A549 (cell line): ENCODE measurements around the gene MNS1.

Experiments
- BHLHE40 ChIP-seq: IDR thresholded peaks from 2 replicates; pipeline ENCODE4 v1.6.1; 2012; ENCODE audit warnings: low read depth, low read length, inconsistent platforms
- CHD2 ChIP-seq: fragments of 150-350 bp; IDR thresholded peaks from 2 replicates; pipeline ENCODE4 v1.6.1; 2014; ENCODE audit warnings: low read length; ENCODE audit not compliant: partially characterized antibody
- KDM1A ChIP-seq: fragments of 200-600 bp; sonication (generic); IDR thresholded peaks from 2 replicates; pipeline ENCODE4 v1.6.1; 2016; ENCODE audit warnings: low read depth, mild to moderate bottlenecking
- PHF8 ChIP-seq: fragments of 200-600 bp; sonication (generic); IDR thresholded peaks from 2 replicates; pipeline ENCODE4 v1.6.1; 2016; ENCODE audit warnings: low read depth, mild to moderate bottlenecking, antibody characterized with exemption, moderate library complexity, borderline replicate concordance
- POLR2A ChIP-seq: IDR thresholded peaks from 2 replicates; pipeline ENCODE4 v1.6.1; 2012; ENCODE audit warnings: mild to moderate bottlenecking, low read length
- RNF2 ChIP-seq: fragments of 200-600 bp; sonication (generic); IDR thresholded peaks from 2 replicates; pipeline ENCODE4 v1.6.1; 2016; ENCODE audit warnings: low read depth, mild to moderate bottlenecking, antibody characterized with exemption, moderate library complexity, borderline replicate concordance
- SMC3 ChIP-seq: fragments of >200 bp; sonication (Bioruptor Twin); formaldehyde crosslinking; IDR thresholded peaks from 3 replicates; pipeline ENCODE4 v1.6.1; 2018; ENCODE audit warnings: inconsistent platforms
- TF ChIP-seq, protein P1 (sequence below): fragments of >200 bp; sonication (Bioruptor Twin); formaldehyde crosslinking; IDR thresholded peaks from 3 replicates; pipeline ENCODE4 v1.5.1; 2016
- TF ChIP-seq, protein P2 (sequence below): IDR thresholded peaks from 2 replicates; pipeline ENCODE4 v1.6.1; 2012; ENCODE audit warnings: low read depth, borderline replicate concordance
- TF ChIP-seq, protein P3 (sequence below): fragments of 250-450 bp; sonication (Bioruptor Pico); IDR thresholded peaks from 2 replicates; pipeline ENCODE4 v1.5.0; 2020; ENCODE audit warnings: low read depth, mild to moderate bottlenecking, moderate library complexity
- TF ChIP-seq, protein P4 (sequence below): fragments of 150-350 bp; IDR thresholded peaks from 2 replicates; pipeline ENCODE4 v1.6.1; 2014; ENCODE audit warnings: low read depth, mild to moderate bottlenecking, low read length
- TF ChIP-seq, protein P5 (sequence below): IDR thresholded peaks from 2 replicates; pipeline ENCODE4 v1.6.1; 2012

DNA sequence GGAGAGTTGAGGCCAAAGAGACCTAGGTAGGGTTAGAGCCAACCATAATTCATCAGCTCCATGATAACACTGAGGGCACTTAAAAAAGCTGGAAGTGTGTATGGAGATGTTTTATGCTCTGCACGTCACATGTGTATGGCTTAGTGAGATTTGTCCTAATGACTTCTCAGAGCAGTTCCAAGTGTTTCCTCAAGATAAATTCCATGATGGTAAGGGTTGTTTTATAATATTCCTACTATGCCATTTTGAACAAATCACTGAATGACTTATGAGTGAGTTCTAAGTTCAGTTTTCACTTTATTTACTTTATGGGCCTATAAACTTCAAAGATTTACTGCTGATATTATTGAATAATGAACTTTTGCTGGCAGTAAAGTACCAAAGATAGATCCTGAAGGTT is 71.7 kb downstream of the MNS1 start:
- TF ChIP-seq BHLHE40 (no peak), KDM1A (no peak), RNF2 (no peak), SMC3 (no peak), PHF8 (no peak), CHD2 (no peak), POLR2A (no peak)
- TF ChIP-seq, protein P1, sequence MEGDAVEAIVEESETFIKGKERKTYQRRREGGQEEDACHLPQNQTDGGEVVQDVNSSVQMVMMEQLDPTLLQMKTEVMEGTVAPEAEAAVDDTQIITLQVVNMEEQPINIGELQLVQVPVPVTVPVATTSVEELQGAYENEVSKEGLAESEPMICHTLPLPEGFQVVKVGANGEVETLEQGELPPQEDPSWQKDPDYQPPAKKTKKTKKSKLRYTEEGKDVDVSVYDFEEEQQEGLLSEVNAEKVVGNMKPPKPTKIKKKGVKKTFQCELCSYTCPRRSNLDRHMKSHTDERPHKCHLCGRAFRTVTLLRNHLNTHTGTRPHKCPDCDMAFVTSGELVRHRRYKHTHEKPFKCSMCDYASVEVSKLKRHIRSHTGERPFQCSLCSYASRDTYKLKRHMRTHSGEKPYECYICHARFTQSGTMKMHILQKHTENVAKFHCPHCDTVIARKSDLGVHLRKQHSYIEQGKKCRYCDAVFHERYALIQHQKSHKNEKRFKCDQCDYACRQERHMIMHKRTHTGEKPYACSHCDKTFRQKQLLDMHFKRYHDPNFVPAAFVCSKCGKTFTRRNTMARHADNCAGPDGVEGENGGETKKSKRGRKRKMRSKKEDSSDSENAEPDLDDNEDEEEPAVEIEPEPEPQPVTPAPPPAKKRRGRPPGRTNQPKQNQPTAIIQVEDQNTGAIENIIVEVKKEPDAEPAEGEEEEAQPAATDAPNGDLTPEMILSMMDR, result no peak
- TF ChIP-seq, protein P2, sequence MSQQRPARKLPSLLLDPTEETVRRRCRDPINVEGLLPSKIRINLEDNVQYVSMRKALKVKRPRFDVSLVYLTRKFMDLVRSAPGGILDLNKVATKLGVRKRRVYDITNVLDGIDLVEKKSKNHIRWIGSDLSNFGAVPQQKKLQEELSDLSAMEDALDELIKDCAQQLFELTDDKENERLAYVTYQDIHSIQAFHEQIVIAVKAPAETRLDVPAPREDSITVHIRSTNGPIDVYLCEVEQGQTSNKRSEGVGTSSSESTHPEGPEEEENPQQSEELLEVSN, result no peak
- TF ChIP-seq, protein P3, sequence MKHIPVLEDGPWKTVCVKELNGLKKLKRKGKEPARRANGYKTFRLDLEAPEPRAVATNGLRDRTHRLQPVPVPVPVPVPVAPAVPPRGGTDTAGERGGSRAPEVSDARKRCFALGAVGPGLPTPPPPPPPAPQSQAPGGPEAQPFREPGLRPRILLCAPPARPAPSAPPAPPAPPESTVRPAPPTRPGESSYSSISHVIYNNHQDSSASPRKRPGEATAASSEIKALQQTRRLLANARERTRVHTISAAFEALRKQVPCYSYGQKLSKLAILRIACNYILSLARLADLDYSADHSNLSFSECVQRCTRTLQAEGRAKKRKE (CRISPR knock-in tag), result no peak
- TF ChIP-seq, protein P4, sequence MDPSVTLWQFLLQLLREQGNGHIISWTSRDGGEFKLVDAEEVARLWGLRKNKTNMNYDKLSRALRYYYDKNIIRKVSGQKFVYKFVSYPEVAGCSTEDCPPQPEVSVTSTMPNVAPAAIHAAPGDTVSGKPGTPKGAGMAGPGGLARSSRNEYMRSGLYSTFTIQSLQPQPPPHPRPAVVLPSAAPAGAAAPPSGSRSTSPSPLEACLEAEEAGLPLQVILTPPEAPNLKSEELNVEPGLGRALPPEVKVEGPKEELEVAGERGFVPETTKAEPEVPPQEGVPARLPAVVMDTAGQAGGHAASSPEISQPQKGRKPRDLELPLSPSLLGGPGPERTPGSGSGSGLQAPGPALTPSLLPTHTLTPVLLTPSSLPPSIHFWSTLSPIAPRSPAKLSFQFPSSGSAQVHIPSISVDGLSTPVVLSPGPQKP, result no peak
- TF ChIP-seq, protein P5, sequence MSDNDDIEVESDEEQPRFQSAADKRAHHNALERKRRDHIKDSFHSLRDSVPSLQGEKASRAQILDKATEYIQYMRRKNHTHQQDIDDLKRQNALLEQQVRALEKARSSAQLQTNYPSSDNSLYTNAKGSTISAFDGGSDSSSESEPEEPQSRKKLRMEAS, result no peak
